Measurements from ENCODE around the gene ANKRD40CL.

Gene ANKRD40CL

DNA sequence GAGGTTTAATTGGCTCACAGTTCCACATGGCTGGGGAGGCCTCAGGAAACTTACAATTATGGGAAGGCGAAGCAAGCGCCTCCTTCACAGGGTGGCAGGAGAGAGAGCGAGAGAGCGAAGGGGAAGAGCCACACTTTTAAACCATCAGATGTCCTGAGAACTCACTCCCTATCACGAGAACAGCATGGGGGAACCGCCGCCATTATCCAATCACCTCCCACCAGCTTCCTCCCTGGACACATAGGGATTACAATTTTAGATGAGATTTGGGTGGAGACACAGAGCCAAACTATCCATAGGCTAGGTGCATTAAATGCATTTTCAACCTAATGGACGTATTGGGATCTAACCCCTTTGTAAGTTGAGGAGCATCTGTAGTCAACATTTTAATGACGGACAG lies 54.7 kb downstream of the ANKRD40CL start:
- no peak for DNase-seq (ENCODE audit: low read depth)

All from activated T-helper 1 cell treated with Interleukin-2 at 50 U/mL for 16 hours (primary cell).